ENCODE results near the gene SLC35B3.
"Not testable (repeated sequence)": the region's sequence is repeated elsewhere in the genome, so short reads cannot be mapped to it uniquely, and the experiment has no call there.

Gene SLC35B3

GRCh38 chr6:8462694-8463093, 27.3 kb upstream of the SLC35B3 start:
- no peak for TF ChIP-seq CTCF (conservative IDR thresholded peaks at IDR 0.05; ENCODE audit: control insufficient read depth, insufficient read depth, low read depth, low read length)
- DNase-seq (ENCODE audit: low read depth): no peak
- H3K4me3 ChIP-seq (ENCODE audit: control insufficient read depth, low read depth, low read length): no peak overlapping the region

GRCh38 chr6:8462169-8462568, 26.8 kb upstream of the SLC35B3 start:
- DNase-seq (ENCODE audit: low read depth): no peak
- no peak overlapping the region for H3K4me3 ChIP-seq (ENCODE audit: control insufficient read depth, low read depth, low read length)
- no peak for TF ChIP-seq CTCF (conservative IDR thresholded peaks at IDR 0.05; ENCODE audit: control insufficient read depth, insufficient read depth, low read depth, low read length)

GRCh38 chr6:8446391-8446790, 11.0 kb upstream of the SLC35B3 start:
- DNase-seq (ENCODE audit: low read depth): no peak
- no peak for TF ChIP-seq CTCF (conservative IDR thresholded peaks at IDR 0.05; ENCODE audit: control insufficient read depth, insufficient read depth, low read depth, low read length)
- H3K4me3 ChIP-seq (ENCODE audit: control insufficient read depth, low read depth, low read length): no peak overlapping the region

- not testable (repeated sequence) for H3K4me3 ChIP-seq (ENCODE audit: control insufficient read depth, low read depth, low read length); DNase-seq (ENCODE audit: low read depth)
Observed at GRCh38 chr6:8445930-8446329, 10.6 kb upstream of the SLC35B3 start.

- no peak for TF ChIP-seq CTCF (conservative IDR thresholded peaks at IDR 0.05; ENCODE audit: control insufficient read depth, insufficient read depth, low read depth, low read length)
- H3K4me3 ChIP-seq (ENCODE audit: control insufficient read depth, low read depth, low read length): no peak overlapping the region
- DNase-seq (ENCODE audit: low read depth): no peak
Observed at GRCh38 chr6:8442150-8442549, 6.8 kb upstream of the SLC35B3 start.

GRCh38 chr6:8441452-8441851, 6.1 kb upstream of the SLC35B3 start:
- H3K4me3 ChIP-seq (ENCODE audit: control insufficient read depth, low read depth, low read length): no peak overlapping the region
- no peak for DNase-seq (ENCODE audit: low read depth)
- no peak for TF ChIP-seq CTCF (conservative IDR thresholded peaks at IDR 0.05; ENCODE audit: control insufficient read depth, insufficient read depth, low read depth, low read length)

GRCh38 chr6:8439601-8440268, 4.4 kb upstream of the SLC35B3 start:
- no peak overlapping the region for H3K4me3 ChIP-seq (ENCODE audit: control insufficient read depth, low read depth, low read length)
- TF ChIP-seq CTCF (conservative IDR thresholded peaks at IDR 0.05; ENCODE audit: control insufficient read depth, insufficient read depth, low read depth, low read length): no peak
- no peak for DNase-seq (ENCODE audit: low read depth)

Measured in fibroblast of mammary gland (primary cell).